H9 (cell line): Measurements from ENCODE around the gene EPHB2. TPM values are rescaled to one million over a fixed set of nuclear protein-coding genes. Genes with fewer than 3 reads are reported as not detected.

Experiments
- DNase-seq: peaks from one replicate; pipeline ENCODE4 v3.0.0-alpha.2; 2017
- H2AFZ ChIP-seq: one replicate; pipeline ENCODE4 v1.6.1; 2013; ENCODE audit warnings: mild to moderate bottlenecking, low read length, control low read depth, moderate library complexity
- H2AK5ac ChIP-seq: 2 replicates; pipeline ENCODE4 v1.6.1; 2013; ENCODE audit warnings: low read length, control low read depth, mixed read lengths; ENCODE audit not compliant: insufficient read length
- H2BK120ac ChIP-seq: one replicate; pipeline ENCODE4 v1.6.1; 2013; ENCODE audit warnings: low read depth, mild to moderate bottlenecking, low read length, control low read depth, inconsistent platforms; ENCODE audit not compliant: poor library complexity, severe bottlenecking
- H2BK12ac ChIP-seq: 2 replicates; pipeline ENCODE4 v1.6.1; 2013; ENCODE audit warnings: low read length, control low read depth, mixed read lengths, low read depth; ENCODE audit not compliant: insufficient read length
- H2BK15ac ChIP-seq: 2 replicates; pipeline ENCODE4 v1.6.1; 2013; ENCODE audit warnings: low read depth, low read length, control low read depth
- H2BK20ac ChIP-seq: one replicate; pipeline ENCODE4 v1.6.1; 2013; ENCODE audit warnings: low read depth, mild to moderate bottlenecking, low read length, control low read depth, inconsistent platforms; ENCODE audit not compliant: poor library complexity, severe bottlenecking
- H2BK5ac ChIP-seq: 2 replicates; pipeline ENCODE4 v1.6.1; 2013; ENCODE audit warnings: low read length, control low read depth, mixed read lengths; ENCODE audit not compliant: insufficient read length
- H3K14ac ChIP-seq: 2 replicates; pipeline ENCODE4 v1.6.1; 2013; ENCODE audit warnings: low read length, control low read depth; ENCODE audit not compliant: insufficient read depth
- H3K18ac ChIP-seq: 2 replicates; pipeline ENCODE4 v1.6.1; 2013; ENCODE audit warnings: low read depth, mild to moderate bottlenecking, mixed read lengths, low read length, control low read depth; ENCODE audit not compliant: insufficient read length
- H3K23ac ChIP-seq: 2 replicates; pipeline ENCODE4 v1.6.1; 2013; ENCODE audit warnings: low read length, control low read depth, mixed read lengths, low read depth; ENCODE audit not compliant: insufficient read length
- H3K23me2 ChIP-seq: 2 replicates; pipeline ENCODE4 v1.6.1; 2013; ENCODE audit warnings: low read depth, mild to moderate bottlenecking, mixed read lengths, low read length, control low read depth; ENCODE audit not compliant: insufficient read length, poor library complexity, severe bottlenecking
- H3K27ac ChIP-seq: 2 replicates; pipeline ENCODE4 v1.5.1; 2013; ENCODE audit warnings: low read length, control low read depth, mixed read lengths, low read depth; ENCODE audit not compliant: insufficient read length
- H3K27me3 ChIP-seq: 2 replicates; pipeline ENCODE4 v1.6.1; 2013; ENCODE audit warnings: low read length, control low read depth, inconsistent platforms; ENCODE audit not compliant: insufficient read depth
- H3K4ac ChIP-seq: 2 replicates; pipeline ENCODE4 v1.6.1; 2013; ENCODE audit warnings: low read depth, mild to moderate bottlenecking, control low read depth, inconsistent platforms, low read length, moderate library complexity
- H3K4me1 ChIP-seq: 2 replicates; pipeline ENCODE4 v1.6.1; 2013; ENCODE audit warnings: low read length, control low read depth, inconsistent platforms; ENCODE audit not compliant: insufficient read depth
- H3K4me2 ChIP-seq: 2 replicates; pipeline ENCODE4 v1.6.1; 2013; ENCODE audit warnings: low read length, control low read depth, mixed read lengths; ENCODE audit not compliant: insufficient read length, insufficient read depth
- H3K56ac ChIP-seq: 2 replicates; pipeline ENCODE4 v1.6.1; 2013; ENCODE audit warnings: low read depth, mild to moderate bottlenecking, mixed read lengths, low read length, control low read depth; ENCODE audit not compliant: insufficient read length
- H3K79me1 ChIP-seq: 2 replicates; pipeline ENCODE4 v1.6.1; 2013; ENCODE audit warnings: low read depth, mild to moderate bottlenecking, moderate library complexity, low read length, control low read depth, inconsistent platforms; ENCODE audit not compliant: insufficient read depth, poor library complexity, severe bottlenecking
- H3K79me2 ChIP-seq: 2 replicates; pipeline ENCODE4 v1.6.1; 2013; ENCODE audit warnings: low read length, control low read depth, inconsistent platforms; ENCODE audit not compliant: insufficient read depth
- H3K9ac ChIP-seq: 2 replicates; pipeline ENCODE4 v1.6.1; 2013; ENCODE audit warnings: low read length, control low read depth, mixed read lengths; ENCODE audit not compliant: insufficient read length; ENCODE audit errors: extremely low read depth
- H3K9me3 ChIP-seq: one replicate; pipeline ENCODE4 v1.6.1; 2013; ENCODE audit warnings: low read depth, low read length, inconsistent platforms; ENCODE audit not compliant: control insufficient read depth
- H3T11ph ChIP-seq: one replicate; pipeline ENCODE4 v1.6.1; 2013; ENCODE audit warnings: mild to moderate bottlenecking, low read length, control low read depth, inconsistent platforms
- H4K20me1 ChIP-seq: one replicate; pipeline ENCODE4 v1.6.1; 2013; ENCODE audit not compliant: control insufficient read depth, insufficient read length, insufficient read depth
- H4K5ac ChIP-seq: 2 replicates; pipeline ENCODE4 v1.6.1; 2013; ENCODE audit warnings: low read depth, mild to moderate bottlenecking, mixed read lengths, low read length, control low read depth; ENCODE audit not compliant: insufficient read length
- H4K8ac ChIP-seq: replicated peaks from 2 replicates; pipeline ENCODE4 v1.6.1; 2013; ENCODE audit warnings: low read length, control low read depth, mixed read lengths, low read depth; ENCODE audit not compliant: insufficient read length
- H4K91ac ChIP-seq: 2 replicates; pipeline ENCODE4 v1.6.1; 2013; ENCODE audit warnings: low read depth, mild to moderate bottlenecking, moderate library complexity, mixed read lengths, low read length, control low read depth; ENCODE audit not compliant: insufficient read length
- H3K27ac Mint-ChIP-seq, 3 experiments: 2 replicates in 2 of 3; 3 replicates in 1 of 3; pipeline ENCODE4 v1.8.0; 2020 to 2021; ENCODE audit warnings: mixed read lengths in 3 of 3, mild to moderate bottlenecking in 1 of 3, moderate library complexity in 1 of 3
- H3K27me3 Mint-ChIP-seq: 2 replicates; pipeline ENCODE4 v1.8.0; 2021; ENCODE audit warnings: low read depth, mild to moderate bottlenecking, moderate library complexity, mixed read lengths
- H3K36me3 Mint-ChIP-seq, 3 experiments: 2 replicates in 2 of 3; 3 replicates in 1 of 3; pipeline ENCODE4 v1.8.0; 2020 to 2021; ENCODE audit warnings: low read depth in 3 of 3, mixed read lengths in 3 of 3; ENCODE audit not compliant: insufficient read depth in 1 of 3
- H3K4me1 Mint-ChIP-seq, 2 experiments: 2 replicates each; pipeline ENCODE4 v1.8.0; 2020; ENCODE audit warnings: mixed read lengths in 2 of 2
- H3K4me3 Mint-ChIP-seq, 2 experiments: 2 replicates in 1 of 2; 3 replicates in 1 of 2; pipeline ENCODE4 v1.8.0; 2020 to 2021; ENCODE audit warnings: mild to moderate bottlenecking in 2 of 2, mixed read lengths in 2 of 2, moderate library complexity in 1 of 2
- H3K9me3 Mint-ChIP-seq, 2 experiments: 2 replicates in 1 of 2; 3 replicates in 1 of 2; pipeline ENCODE4 v1.8.0; 2020; ENCODE audit warnings: mild to moderate bottlenecking in 2 of 2, mixed read lengths in 2 of 2, moderate library complexity in 1 of 2
- CTCF ChIP-seq: fragments of 200-600 bp; sonication (generic); conservative IDR thresholded peaks from 3 replicates; pipeline ENCODE4 v1.8.0; 2021; ENCODE audit warnings: antibody characterized with exemption, mild to moderate bottlenecking
- WGBS: extraction: QIAGEN DNeasy Blood & Tissue Kit; methylation state at CpG from one replicate; pipeline ENCODE4 v1.1.7; 2013; ENCODE audit warnings: missing lambda C conversion rate, low lambda C conversion rate, mixed read lengths; ENCODE audit not compliant: insufficient read length; ENCODE audit errors: extremely low coverage; 5-methylcytosine and 5-hydroxymethylcytosine counted together
- total RNA-seq: library from RNA; stranded (reverse); gene quantifications from 2 replicates; pipeline ENCODE4 v1.2.1, GENCODE V29; 2021

The EPHB2 gene
- total RNA-seq, 1 experiment from 2014 or later = 9.5 TPM

GRCh38 chr1:22799971-22800370, 89.3 kb downstream of the EPHB2 start:
- no peaks in the 10 kb centered on the region for H3K79me2 ChIP-seq
- H3K23ac ChIP-seq = no peak overlapping the region
- H3K27ac ChIP-seq = no peak overlapping the region
- no peak overlapping the region for H3K18ac ChIP-seq
- no peaks in the 10 kb centered on the region for H3K9me3 ChIP-seq
- TF ChIP-seq CTCF = no peak
- H3K56ac ChIP-seq = no peak overlapping the region
- DNase-seq = no peak
- H4K5ac ChIP-seq = no peak overlapping the region
- no peaks in the 10 kb centered on the region for H3K79me1 ChIP-seq
- Mint-ChIP-seq H3K4me3 (no peak overlapping the region; a peak in 1 of 5 replicates), H3K27ac (no peak overlapping the region), H3K4me1 (peaks cover 30 to 63% of the 10 kb centered on the region in 2 experiments), H3K36me3 (no peaks in the 10 kb centered on the region), H3K27me3 (no peaks in the 10 kb centered on the region; the same call in 1 of the 2 replicates), H3K9me3 (no peaks in the 10 kb centered on the region; a peak in 1 of 5 replicates)
- H3K14ac ChIP-seq = no peak overlapping the region
- no peak overlapping the region for H2BK12ac ChIP-seq
- no CpG with 5 or more reads among the region's 16 CpGs for WGBS
- H3K4ac ChIP-seq = no peak overlapping the region
- no peak overlapping the region for H2AK5ac ChIP-seq
- peaks cover 3% of the 10 kb centered on the region; the same call in 1 of the 2 replicates for H3K4me1 ChIP-seq
- no peak overlapping the region for H2AFZ ChIP-seq
- H3K9ac ChIP-seq = no peak overlapping the region
- no peak overlapping the region for H2BK15ac ChIP-seq
- no peak overlapping the region for H4K8ac ChIP-seq
- no peak overlapping the region for H2BK5ac ChIP-seq
- H3K23me2 ChIP-seq = no peaks in the 10 kb centered on the region
- no peak overlapping the region for H2BK120ac ChIP-seq
- H3K4me2 ChIP-seq = no peak overlapping the region
- no peaks in the 10 kb centered on the region for H3K27me3 ChIP-seq
- H2BK20ac ChIP-seq = no peak overlapping the region
- no peaks in the 10 kb centered on the region for H4K20me1 ChIP-seq
- H3T11ph ChIP-seq = no peak overlapping the region
- H4K91ac ChIP-seq = no peak overlapping the region
